SK-N-SH (cell line): Measurements from ENCODE around the gene GNAL. TPM values are rescaled to one million over a fixed set of nuclear protein-coding genes. Genes with fewer than 3 reads are reported as not detected.

ENCODE experiments used
- CTCF ChIA-PET: fragments of 300-600, 350-600 bp; formaldehyde crosslinking; extraction: SDS; loops from one replicate; lab custom pipeline; 2021; lab: Yijun Ruan, JAX
- POLR2A ChIA-PET: fragments of 350-600 bp; sonication (Branson Sonifier 250); formaldehyde crosslinking; extraction: SDS; loops from one replicate; lab custom pipeline; 2020; ENCODE audit warnings: antibody characterized with exemption, inconsistent platforms; lab: Yijun Ruan, JAX
- DNase-seq: peaks from one replicate; pipeline ENCODE4 v3.0.0; 2012
- H2AFZ ChIP-seq: fragments of 200-600 bp; sonication (generic); 2 replicates; pipeline ENCODE4 v1.8.1; 2016; ENCODE audit warnings: antibody characterized with exemption, mild to moderate bottlenecking, low read depth
- H3F3A ChIP-seq: fragments of 200-600 bp; sonication (generic); replicated peaks from 2 replicates; pipeline ENCODE3; 2016; ENCODE audit warnings: antibody characterized with exemption, mild to moderate bottlenecking; ENCODE audit not compliant: insufficient read depth
- H3K27ac ChIP-seq, 2 experiments: fragments of 200-500 bp in 1 of 2; fragments of 200-600 bp in 1 of 2; sonication (Bioruptor generic) in 1 of 2; sonication (generic), shearing (Covaris generic) in 1 of 2; 2 replicates each; pipeline versions ENCODE4 v1.5.1 to v1.6.1; 2014 to 2016; ENCODE audit warnings: low read depth in 2 of 2, inconsistent platforms in 1 of 2, low read length in 1 of 2, mild to moderate bottlenecking in 1 of 2, mixed read lengths in 1 of 2
- H3K27me3 ChIP-seq: fragments of 200-600 bp; sonication (generic), shearing (Covaris generic); 2 replicates; pipeline ENCODE4 v1.6.1; 2016; ENCODE audit warnings: mixed run types; ENCODE audit not compliant: insufficient read depth
- H3K36me3 ChIP-seq, 2 experiments: fragments of 200-500 bp in 1 of 2; fragments of 200-600 bp in 1 of 2; sonication (Bioruptor generic) in 1 of 2; sonication (generic) in 1 of 2; replicated peaks in 1 of 2; 2 replicates each; pipeline versions ENCODE3 to v1.5.1; 2014 to 2016; ENCODE audit warnings: low read length in 1 of 2, mild to moderate bottlenecking in 1 of 2; ENCODE audit not compliant: insufficient read depth in 2 of 2, control insufficient read depth in 1 of 2
- H3K4me1 ChIP-seq, 2 experiments: fragments of 200-500 bp in 1 of 2; fragments of 200-600 bp in 1 of 2; sonication (Bioruptor generic) in 1 of 2; sonication (generic), shearing (Covaris generic) in 1 of 2; 2 replicates each; pipeline versions ENCODE4 v1.5.1 to v1.6.1; 2014 to 2016; ENCODE audit warnings: low read depth in 1 of 2, low read length in 1 of 2, mixed run types in 1 of 2; ENCODE audit not compliant: insufficient read depth in 2 of 2, control insufficient read depth in 1 of 2
- H3K4me2 ChIP-seq: fragments of 200-600 bp; sonication (generic), shearing (Covaris generic); 2 replicates; pipeline ENCODE4 v1.6.1; 2017; ENCODE audit warnings: mixed run types
- H3K4me3 ChIP-seq, 2 experiments: fragments of 200-500 bp in 1 of 2; fragments of 200-600 bp in 1 of 2; sonication (Bioruptor generic) in 1 of 2; sonication (generic), shearing (Covaris generic) in 1 of 2; 2 replicates each; pipeline versions ENCODE4 v1.5.1 to v1.8.1; 2014 to 2016; ENCODE audit warnings: low read depth in 2 of 2, inconsistent platforms in 1 of 2, low read length in 1 of 2, mild to moderate bottlenecking in 1 of 2, mixed read lengths in 1 of 2, moderate library complexity in 1 of 2
- H3K79me2 ChIP-seq: fragments of 200-600 bp; sonication (generic); 2 replicates; pipeline ENCODE4 v1.8.1; 2017; ENCODE audit warnings: mild to moderate bottlenecking; ENCODE audit not compliant: insufficient read depth
- H3K9ac ChIP-seq: fragments of 200-600 bp; sonication (generic); 2 replicates; pipeline ENCODE4 v1.6.1; 2017; ENCODE audit warnings: mixed run types
- H3K9me2 ChIP-seq: fragments of 200-600 bp; sonication (generic); 2 replicates; pipeline ENCODE4 v1.6.1; 2017; ENCODE audit warnings: mixed run types
- H3K9me3 ChIP-seq: fragments of 200-600 bp; sonication (generic); 2 replicates; pipeline ENCODE4 v1.6.1; 2017; ENCODE audit warnings: mixed run types, mild to moderate bottlenecking, moderate library complexity
- H4K20me1 ChIP-seq: fragments of 200-600 bp; sonication (generic); 2 replicates; pipeline ENCODE4 v1.6.1; 2017; ENCODE audit warnings: mild to moderate bottlenecking, mixed run types; ENCODE audit not compliant: insufficient read depth
- CTCF ChIP-seq: fragments of 200-600 bp; sonication (generic); IDR thresholded peaks from 2 replicates; pipeline ENCODE4 v1.6.1; 2017; ENCODE audit warnings: antibody characterized with exemption, mild to moderate bottlenecking, moderate library complexity
- EP300 ChIP-seq, 2 experiments: IDR thresholded peaks; 2 replicates each; pipeline versions ENCODE4 v1.4.0 to v1.6.1; 2012; ENCODE audit warnings: borderline replicate concordance in 1 of 2, low read depth in 1 of 2, low read length in 1 of 2
- FOXJ3 ChIP-seq: sonication (generic); formaldehyde crosslinking; IDR thresholded peaks from 2 replicates; pipeline ENCODE4 v1.5.1; 2020; ENCODE audit warnings: mild to moderate bottlenecking, missing genetic modification reagents
- GABPA ChIP-seq: IDR thresholded peaks from 2 replicates; pipeline ENCODE4 v1.4.0; 2012; ENCODE audit warnings: low read depth, mild to moderate bottlenecking
- JUND ChIP-seq: IDR thresholded peaks from 2 replicates; pipeline ENCODE4 v1.4.0; 2012
- MEF2A ChIP-seq: IDR thresholded peaks from 2 replicates; pipeline ENCODE4 v1.4.0; 2012; ENCODE audit warnings: low read depth, borderline replicate concordance
- MXI1 ChIP-seq: IDR thresholded peaks from 2 replicates; pipeline ENCODE4 v1.6.1; 2012; ENCODE audit warnings: mild to moderate bottlenecking, low read depth, low read length, improper control_type of control experiment
- NFIC ChIP-seq: IDR thresholded peaks from 2 replicates; pipeline ENCODE4 v1.4.0; 2012; ENCODE audit warnings: borderline replicate concordance
- PBX3 ChIP-seq: IDR thresholded peaks from 2 replicates; pipeline ENCODE4; 2012
- POLR2AphosphoS5 ChIP-seq: IDR thresholded peaks from 2 replicates; pipeline ENCODE4 v1.6.1; 2012; ENCODE audit warnings: low read depth, low read length
- REST ChIP-seq: IDR thresholded peaks from 2 replicates; pipeline ENCODE4 v1.6.1; 2012; ENCODE audit warnings: mild to moderate bottlenecking, low read depth, low read length, moderate library complexity
- RFX5 ChIP-seq: IDR thresholded peaks from 2 replicates; pipeline ENCODE4 v1.6.1; 2012; ENCODE audit warnings: mild to moderate bottlenecking, improper control_type of control experiment, low read length
- RXRA ChIP-seq: IDR thresholded peaks from 2 replicates; pipeline ENCODE4 v1.4.0; 2012; ENCODE audit warnings: low read depth, mild to moderate bottlenecking, borderline replicate concordance
- SMC3 ChIP-seq: IDR thresholded peaks from 2 replicates; pipeline ENCODE4 v1.6.1; 2012; ENCODE audit warnings: low read depth, low read length, improper control_type of control experiment
- TCF12 ChIP-seq: IDR thresholded peaks from 2 replicates; pipeline ENCODE4 v1.4.0; 2012
- YY1 ChIP-seq: IDR thresholded peaks from 2 replicates; pipeline ENCODE4 v1.4.0; 2012; ENCODE audit warnings: low read depth, mild to moderate bottlenecking
- WGBS: methylation state at CpG from one replicate; pipeline ENCODE4 v1.1.6; 2017; ENCODE audit warnings: low lambda C conversion rate; 5-methylcytosine and 5-hydroxymethylcytosine counted together
- polyA plus RNA-seq, 3 experiments: library from polyadenylated mRNA; depleted of rRNA; stranded (reverse); fragments of >200 nt; gene quantifications; 2 replicates each; pipeline ENCODE4 v1.2.3, GENCODE V29; 2012

GNAL gene
- polyA plus RNA-seq, 1 of the 3 experiments (the other 2 are of a cell fraction) = 0.13 TPM

GRCh38 chr18:11649839-11650238 lies 39.2 kb upstream of the GNAL start (continued):
- no peak for TF ChIP-seq SMC3
- TF ChIP-seq CTCF = no peak
- TF ChIP-seq REST = no peak
- TF ChIP-seq FOXJ3 = no peak
- no peak for TF ChIP-seq NFIC
- no peak for TF ChIP-seq EP300 (IDR thresholded peaks at IDR 0.05; ENCODE audit: borderline replicate concordance in 1 of 2, low read depth in 1 of 2, low read length in 1 of 2)
- no peak for TF ChIP-seq RFX5
- no peak for TF ChIP-seq TCF12
- no peak for TF ChIP-seq GABPA
- TF ChIP-seq PBX3 = no peak
- no peak for TF ChIP-seq POLR2AphosphoS5
- no peak for TF ChIP-seq JUND

- WGBS = 13% methylated on average over 3 of the region's 3 CpGs
- no peak overlapping the region for H2AFZ ChIP-seq
- H3K9me3 ChIP-seq = no peaks in the 10 kb centered on the region
- H3K4me1 ChIP-seq = no peaks in the 10 kb centered on the region
- H3K79me2 ChIP-seq = no peaks in the 10 kb centered on the region
- no peaks in the 10 kb centered on the region for H3F3A ChIP-seq
- no peak for DNase-seq
- no peak overlapping the region for H3K27ac ChIP-seq
- TF ChIP-seq MXI1 = no peak
- TF ChIP-seq RXRA = no peak
- no peak for TF ChIP-seq YY1
- TF ChIP-seq MEF2A = no peak
- TF ChIP-seq, all 33 proteins: peak for 0
- ChIA-PET CTCF (no interaction called here), POLR2A (no interaction called here)
- no peak overlapping the region for H3K9ac ChIP-seq
- no peak overlapping the region for H3K4me3 ChIP-seq
- no peaks in the 10 kb centered on the region for H4K20me1 ChIP-seq
- no peaks in the 10 kb centered on the region for H3K9me2 ChIP-seq
- no peak overlapping the region for H3K4me2 ChIP-seq
- H3K36me3 ChIP-seq = no peaks in the 10 kb centered on the region
- H3K27me3 ChIP-seq = peaks cover 37% of the 10 kb centered on the region
Measured at GRCh38 chr18:11651899-11652298, 37.2 kb upstream of the GNAL start.
